Heart left ventricle (tissue), 16 donors: ENCODE measurements around the gene NLRP1. TPM values are rescaled to one million over a fixed set of nuclear protein-coding genes. Genes with fewer than 3 reads are reported as not detected.

Experiments
- ATAC-seq, 4 donors: fragments of 200-7000 bp; cut with Tn5 transposase; one replicate each; pipeline ENCODE4 v1.9.1; 2020 to 2022; ENCODE audit warnings: moderate library complexity in 4 of 4, mild to moderate bottlenecking in 3 of 4, moderate number of reproducible peaks in 1 of 4
- DNase-seq, 5 donors: peaks; one replicate each; pipeline ENCODE4 v3.0.0-alpha.2; 2020
- H3K27ac ChIP-seq, 12 donors: fragments of 200-600 bp; sonication (generic) in 4 of 12; one replicate each; pipeline versions ENCODE4 v1.5.0 to v1.8.0; 2016 to 2022; ENCODE audit warnings: mild to moderate bottlenecking in 2 of 12
- H3K27me3 ChIP-seq, 9 donors: fragments of 200-600 bp; sonication (generic) in 2 of 9; one replicate each; pipeline versions ENCODE4 v1.5.1 to v1.8.0; 2016 to 2022; ENCODE audit warnings: mild to moderate bottlenecking in 3 of 9
- H3K36me3 ChIP-seq, 9 donors: fragments of 200-600 bp; sonication (generic) in 2 of 9; one replicate each; pipeline versions ENCODE4 v1.5.0 to v1.8.0; 2018 to 2022; ENCODE audit warnings: mild to moderate bottlenecking in 2 of 9
- H3K4me1 ChIP-seq, 12 donors: fragments of 200-600 bp; sonication (generic) in 4 of 12; one replicate each; pipeline versions ENCODE4 v1.5.0 to v1.8.0; 2016 to 2022; ENCODE audit warnings: mild to moderate bottlenecking in 3 of 12
- H3K4me3 ChIP-seq, 12 donors: fragments of 200-600 bp; sonication (generic) in 4 of 12; one replicate each; pipeline versions ENCODE4 v1.5.0 to v1.8.0; 2017 to 2022; ENCODE audit warnings: mild to moderate bottlenecking in 9 of 12, moderate library complexity in 4 of 12
- H3K9me3 ChIP-seq, 12 donors: fragments of 200-600 bp; sonication (generic) in 4 of 12; one replicate each; pipeline versions ENCODE4 v1.5.0 to v1.8.0; 2016 to 2022; ENCODE audit warnings: mild to moderate bottlenecking in 1 of 12
- POLR2A ChIP-seq, 2 donors: fragments of 450-650 bp; IDR thresholded peaks; one replicate each; pipeline ENCODE4 v1.6.1; 2017; ENCODE audit warnings: antibody characterized with exemption in 2 of 2, mild to moderate bottlenecking in 2 of 2, moderate library complexity in 2 of 2
- WGBS, 4 donors: extraction: QIAGEN DNeasy Blood & Tissue Kit in 2 of 4; methylation state at CpG; one replicate each; pipeline versions ENCODE4 v1.1.5 to v1.1.7; 2013 to 2018; 5-methylcytosine and 5-hydroxymethylcytosine counted together
- intact Hi-C, 10 donors: fragments of 100-400 bp; cut with DNase I; formaldehyde crosslinking; loops; one replicate each; pipeline versions ENCODE4 v1.11.1 to v1.14.2; 2022
- polyA plus RNA-seq, 2 donors: library from polyadenylated mRNA; stranded (reverse); fragments of 200-250 nt; gene quantifications; one replicate each; pipeline ENCODE4 v1.2.3, GENCODE V29; 2013
- total RNA-seq, 9 donors: library from RNA; depleted of rRNA in 2 of 9; stranded (reverse); fragments of >200 nt in 2 of 9; fragmentation: NEBNext Ultra II Directional in 3 of 9; extraction: Animal tissue kit (Norgen Biotek cat#: 25700) in 3 of 9; gene quantifications; one replicate each; pipeline versions ENCODE4 v1.1.0 to v1.2.4, GENCODE V29; 2016 to 2023
- TF ChIP-seq, protein P1 (sequence below), 12 donors: fragments of 200-600 bp; sonication (generic) in 4 of 12; IDR thresholded peaks; one replicate each; pipeline versions ENCODE4 v1.5.0 to v1.8.0; 2018 to 2022; ENCODE audit warnings: antibody characterized with exemption in 12 of 12, mild to moderate bottlenecking in 5 of 12
- donor health status: ischemic (EF 13 %, LVEDD 7.1; RV severe dilation, severe dysfunction).
- donor health status: healthy with polysubstance abuse.
- donor health status: DM: no; HTN: yes; CAD: no.
- donor health status: DM: no; HTN: no; CAD: no.
- donor health status: ischemic (EF 25% LVEDD 6.9; RV normal size, moderate dysfunction).
- donor health status: ischemic (EF 25% LVEDD 5.7; RV mildly dilated, moderate dysfunction).
- donor health status: healthy.
- donor health status: DM: yes; HTN: yes; CAD: no.
- donor health status: ischemic (EF 35%, LVEDD 5.7; RV mildly dilated, moderate dysfunction).
- donor health status: nonischemic (EF 11% LVEDD 7.7; RV severe dilation, severe dysfunction).
- donor health status: DM: yes; HTN: yes; CAD: no.
- donor health status: PGD.
- donor health status: ischemic (EF 29% LVEDD 5.4; RV normal size, mild dysfunction).
- donor health status: nonischemic (EF 23%, LVEDD 6.1; RV moderate dilation, normal function).

NLRP1 gene
- total and polyA plus RNA-seq, 11 donors, result 3.8 to 16.7 (median 8.8) TPM

DNA sequence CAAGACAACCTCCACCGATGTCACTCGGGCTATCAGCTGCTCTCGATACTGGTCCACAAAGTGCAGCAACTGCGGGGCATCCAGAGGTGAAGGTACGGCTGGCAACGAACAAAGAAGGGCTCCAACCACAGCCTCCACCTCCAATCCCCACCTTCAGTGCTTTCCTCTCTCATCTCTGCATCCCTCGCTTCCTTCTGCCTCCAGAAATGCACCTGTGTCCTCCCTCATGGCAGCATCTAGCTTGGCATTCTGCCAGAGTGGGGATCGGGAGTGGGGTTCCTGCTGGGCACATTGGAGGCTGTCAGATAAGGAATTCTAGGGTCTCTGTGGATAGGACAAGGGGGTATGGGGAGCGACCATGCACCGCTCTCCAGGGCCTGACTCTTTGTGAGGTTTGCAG is 69.3 kb downstream of the NLRP1 start:
- ATAC-seq, result no peak
- intact Hi-C loops, result no loop called here
- Histone ChIP-seq H3K9me3 (no peaks in the 10 kb centered on the region), H3K4me3 (no peak overlapping the region), H3K27me3 (no peaks in the 10 kb centered on the region), H3K36me3 (peaks cover 0 to 62% (median 43%) of the 10 kb centered on the region in 9 donors), H3K4me1 (peaks cover 0 to 8% (median 0%) of the 10 kb centered on the region in 12 donors), H3K27ac (no peak overlapping the region)
- DNase-seq, result no peak
- TF ChIP-seq POLR2A (IDR thresholded peaks at IDR 0.05), result no peak
- TF ChIP-seq, protein P1, sequence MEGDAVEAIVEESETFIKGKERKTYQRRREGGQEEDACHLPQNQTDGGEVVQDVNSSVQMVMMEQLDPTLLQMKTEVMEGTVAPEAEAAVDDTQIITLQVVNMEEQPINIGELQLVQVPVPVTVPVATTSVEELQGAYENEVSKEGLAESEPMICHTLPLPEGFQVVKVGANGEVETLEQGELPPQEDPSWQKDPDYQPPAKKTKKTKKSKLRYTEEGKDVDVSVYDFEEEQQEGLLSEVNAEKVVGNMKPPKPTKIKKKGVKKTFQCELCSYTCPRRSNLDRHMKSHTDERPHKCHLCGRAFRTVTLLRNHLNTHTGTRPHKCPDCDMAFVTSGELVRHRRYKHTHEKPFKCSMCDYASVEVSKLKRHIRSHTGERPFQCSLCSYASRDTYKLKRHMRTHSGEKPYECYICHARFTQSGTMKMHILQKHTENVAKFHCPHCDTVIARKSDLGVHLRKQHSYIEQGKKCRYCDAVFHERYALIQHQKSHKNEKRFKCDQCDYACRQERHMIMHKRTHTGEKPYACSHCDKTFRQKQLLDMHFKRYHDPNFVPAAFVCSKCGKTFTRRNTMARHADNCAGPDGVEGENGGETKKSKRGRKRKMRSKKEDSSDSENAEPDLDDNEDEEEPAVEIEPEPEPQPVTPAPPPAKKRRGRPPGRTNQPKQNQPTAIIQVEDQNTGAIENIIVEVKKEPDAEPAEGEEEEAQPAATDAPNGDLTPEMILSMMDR (IDR thresholded peaks at IDR 0.05), result no peak
- WGBS, 4 donors, result 90 to 94% (median 93%) methylated on average over 10 of the region's 10 CpGs

DNA sequence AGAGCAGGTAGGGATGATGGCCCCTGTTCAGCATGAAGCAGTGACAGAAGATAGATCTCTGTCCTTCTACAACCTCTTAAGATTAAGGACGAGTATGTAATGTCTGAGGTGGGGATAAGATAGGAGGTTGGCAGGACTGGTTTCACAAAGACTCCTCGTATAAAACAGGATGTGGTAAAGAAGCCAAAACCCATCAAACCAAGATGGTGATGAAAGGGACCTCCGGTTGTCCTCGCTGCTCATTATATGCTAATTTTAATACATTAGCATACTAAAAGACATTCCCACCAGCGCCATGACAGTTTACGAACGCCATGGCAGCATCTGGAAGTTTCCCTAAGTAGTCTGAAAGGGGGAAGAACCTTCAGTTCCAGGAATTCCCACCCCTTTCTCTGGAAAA is 70.7 kb downstream of the NLRP1 start:
- WGBS, 4 donors, result 62 to 67% (median 66%) methylated on average over 7 of the region's 7 CpGs
- H3K27me3 ChIP-seq, result no peaks in the 10 kb centered on the region
- H3K4me3 ChIP-seq, result no peak overlapping the region
- peaks cover 0 to 64% (median 43%) of the 10 kb centered on the region in 9 donors for H3K36me3 ChIP-seq
- H3K9me3 ChIP-seq, result no peaks in the 10 kb centered on the region
- intact Hi-C loops, result no loop called here
- no peak for DNase-seq
- ATAC-seq, result no peak
- H3K27ac ChIP-seq, result no peak overlapping the region
- peaks cover 0 to 8% (median 0%) of the 10 kb centered on the region in 12 donors for H3K4me1 ChIP-seq
- TF ChIP-seq POLR2A (IDR thresholded peaks at IDR 0.05), result no peak
- TF ChIP-seq, protein P1 (IDR thresholded peaks at IDR 0.05), result no peak

DNA sequence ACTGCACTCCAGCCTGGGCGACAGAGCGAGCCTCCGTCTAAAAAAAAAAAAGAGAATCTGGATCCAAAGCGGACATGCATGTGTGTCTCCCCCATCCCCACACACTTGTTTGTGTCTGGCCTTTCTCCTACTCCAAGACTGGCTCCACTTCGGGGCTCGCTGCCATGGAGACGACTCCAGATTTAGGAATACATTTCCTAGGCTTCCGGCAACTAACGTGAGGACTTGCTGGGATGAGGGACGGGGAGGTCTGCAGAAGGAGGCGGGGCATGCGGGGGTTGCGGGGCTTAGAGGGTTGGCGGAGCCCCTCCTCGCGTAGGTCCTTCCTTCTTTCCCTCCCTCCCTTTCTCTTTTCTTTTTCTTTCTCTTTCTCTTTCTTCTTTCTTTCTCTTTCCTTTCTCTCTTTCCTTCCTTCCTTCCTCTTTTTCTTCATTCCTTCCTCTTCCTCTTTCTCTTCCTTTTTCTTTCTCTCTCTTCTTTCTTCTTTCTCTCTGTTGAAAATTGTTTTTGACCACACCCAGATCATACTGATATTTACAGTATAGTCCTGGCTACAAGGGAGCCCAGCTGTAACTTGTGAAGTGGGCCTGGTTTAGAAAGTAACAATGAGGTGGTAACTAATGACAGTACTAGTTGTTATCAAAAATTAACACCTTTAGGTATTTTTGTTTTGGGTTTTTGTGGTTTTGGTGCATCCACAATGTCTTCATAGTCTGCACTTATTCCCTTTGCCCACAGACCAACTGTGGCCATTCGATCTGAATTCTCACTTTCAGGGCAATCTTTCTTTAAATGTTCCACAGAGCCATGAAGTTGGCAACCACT is 72.7 kb downstream of the NLRP1 start:
- WGBS, 4 donors, result 47 to 66% (median 57%) methylated on average over 17 of the region's 17 CpGs
- ATAC-seq (no peak), DNase-seq (no peak)
- Histone ChIP-seq H3K27ac (no peak overlapping the region), H3K4me3 (no peak overlapping the region), H3K9me3 (no peaks in the 10 kb centered on the region), H3K27me3 (no peaks in the 10 kb centered on the region), H3K4me1 (peaks cover 0 to 8% (median 0%) of the 10 kb centered on the region in 12 donors), H3K36me3 (peaks cover 0 to 55% (median 30%) of the 10 kb centered on the region in 9 donors)
- TF ChIP-seq POLR2A (IDR thresholded peaks at IDR 0.05), result no peak
- TF ChIP-seq, protein P1 (IDR thresholded peaks at IDR 0.05), result no peak
- intact Hi-C loops, result no loop called here

DNA sequence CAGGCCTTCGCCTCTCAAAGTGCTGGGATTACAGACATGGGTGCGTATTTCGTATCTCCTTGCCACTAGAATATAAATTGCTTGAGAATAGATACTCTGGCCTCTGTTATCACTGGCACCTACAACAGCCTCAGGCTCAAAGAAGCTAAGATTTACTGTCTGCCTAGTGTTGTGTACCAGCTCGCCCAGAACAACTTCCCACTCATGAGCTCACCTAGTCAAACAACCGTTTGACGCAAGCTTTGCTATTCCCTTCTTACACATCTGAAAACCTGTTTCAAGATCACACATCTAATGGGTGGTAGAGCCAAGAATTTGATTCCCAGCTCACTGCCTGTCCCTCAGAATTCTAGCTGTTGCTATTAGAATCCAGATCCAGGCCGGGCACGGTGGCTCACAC is 73.5 kb downstream of the NLRP1 start:
- no peak for TF ChIP-seq POLR2A (IDR thresholded peaks at IDR 0.05)
- TF ChIP-seq, protein P1 (IDR thresholded peaks at IDR 0.05), result no peak
- Histone ChIP-seq H3K9me3 (no peaks in the 10 kb centered on the region), H3K27me3 (no peaks in the 10 kb centered on the region), H3K36me3 (peaks cover 0 to 47% (median 22%) of the 10 kb centered on the region in 9 donors), H3K4me1 (peaks cover 0 to 8% (median 0%) of the 10 kb centered on the region in 12 donors), H3K4me3 (no peak overlapping the region), H3K27ac (no peak overlapping the region)
- intact Hi-C loops, result no loop called here
- ATAC-seq (no peak), DNase-seq (no peak)
- 88 to 93% (median 93%) methylated on average over 8 of the region's 8 CpGs for WGBS, 4 donors
